ENCODE measurements around the gene BCS1L. TPM values are rescaled to one million over a fixed set of nuclear protein-coding genes. Genes with fewer than 3 reads are reported as not detected.

Gene BCS1L
- total and polyA plus RNA-seq, 9 of the 15 experiments (the other 6 are each of a cell fraction or from before 2014, with no cell fraction given) = 37.6 to 103 (median 56.7) TPM

DNA sequence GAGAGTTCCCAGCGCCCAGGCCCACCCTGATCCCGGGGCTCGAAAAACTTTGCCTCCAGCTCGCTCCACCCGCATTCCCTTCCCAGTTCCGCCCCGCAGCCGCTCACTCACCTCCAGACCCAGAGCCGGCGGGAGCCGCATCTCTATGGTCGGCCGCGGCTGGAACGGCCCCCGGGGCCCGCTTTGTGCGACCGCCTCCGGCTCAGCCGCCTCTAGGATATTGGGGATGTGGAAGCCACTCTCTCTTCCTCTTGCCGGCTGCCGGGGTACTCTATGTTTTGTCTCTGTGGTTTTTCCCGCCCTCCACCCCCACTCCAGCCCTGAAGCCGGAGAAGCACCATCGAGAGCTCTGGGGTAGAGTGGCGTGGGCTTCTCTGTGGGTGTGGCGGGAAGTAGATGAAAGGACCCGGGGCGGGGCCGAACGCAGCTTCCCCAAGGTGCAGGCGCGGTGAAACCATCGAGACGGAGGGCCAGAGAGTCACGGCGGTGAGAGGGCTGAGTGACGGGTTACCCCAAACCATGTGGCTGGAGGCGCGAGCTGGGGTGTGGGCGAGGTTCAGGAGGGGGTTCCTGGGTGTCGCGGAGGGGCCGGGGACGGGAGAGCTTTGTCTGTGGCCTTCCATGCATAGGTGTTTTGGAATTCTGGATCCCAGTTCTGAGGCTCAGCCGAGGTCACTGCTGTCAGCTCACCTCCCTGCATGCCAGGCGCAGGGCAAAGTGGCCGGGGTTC lies at the start of gene BCS1L, which contains the start of gene ZNF142 (continued):
- TF ChIP-seq, protein P1, sequence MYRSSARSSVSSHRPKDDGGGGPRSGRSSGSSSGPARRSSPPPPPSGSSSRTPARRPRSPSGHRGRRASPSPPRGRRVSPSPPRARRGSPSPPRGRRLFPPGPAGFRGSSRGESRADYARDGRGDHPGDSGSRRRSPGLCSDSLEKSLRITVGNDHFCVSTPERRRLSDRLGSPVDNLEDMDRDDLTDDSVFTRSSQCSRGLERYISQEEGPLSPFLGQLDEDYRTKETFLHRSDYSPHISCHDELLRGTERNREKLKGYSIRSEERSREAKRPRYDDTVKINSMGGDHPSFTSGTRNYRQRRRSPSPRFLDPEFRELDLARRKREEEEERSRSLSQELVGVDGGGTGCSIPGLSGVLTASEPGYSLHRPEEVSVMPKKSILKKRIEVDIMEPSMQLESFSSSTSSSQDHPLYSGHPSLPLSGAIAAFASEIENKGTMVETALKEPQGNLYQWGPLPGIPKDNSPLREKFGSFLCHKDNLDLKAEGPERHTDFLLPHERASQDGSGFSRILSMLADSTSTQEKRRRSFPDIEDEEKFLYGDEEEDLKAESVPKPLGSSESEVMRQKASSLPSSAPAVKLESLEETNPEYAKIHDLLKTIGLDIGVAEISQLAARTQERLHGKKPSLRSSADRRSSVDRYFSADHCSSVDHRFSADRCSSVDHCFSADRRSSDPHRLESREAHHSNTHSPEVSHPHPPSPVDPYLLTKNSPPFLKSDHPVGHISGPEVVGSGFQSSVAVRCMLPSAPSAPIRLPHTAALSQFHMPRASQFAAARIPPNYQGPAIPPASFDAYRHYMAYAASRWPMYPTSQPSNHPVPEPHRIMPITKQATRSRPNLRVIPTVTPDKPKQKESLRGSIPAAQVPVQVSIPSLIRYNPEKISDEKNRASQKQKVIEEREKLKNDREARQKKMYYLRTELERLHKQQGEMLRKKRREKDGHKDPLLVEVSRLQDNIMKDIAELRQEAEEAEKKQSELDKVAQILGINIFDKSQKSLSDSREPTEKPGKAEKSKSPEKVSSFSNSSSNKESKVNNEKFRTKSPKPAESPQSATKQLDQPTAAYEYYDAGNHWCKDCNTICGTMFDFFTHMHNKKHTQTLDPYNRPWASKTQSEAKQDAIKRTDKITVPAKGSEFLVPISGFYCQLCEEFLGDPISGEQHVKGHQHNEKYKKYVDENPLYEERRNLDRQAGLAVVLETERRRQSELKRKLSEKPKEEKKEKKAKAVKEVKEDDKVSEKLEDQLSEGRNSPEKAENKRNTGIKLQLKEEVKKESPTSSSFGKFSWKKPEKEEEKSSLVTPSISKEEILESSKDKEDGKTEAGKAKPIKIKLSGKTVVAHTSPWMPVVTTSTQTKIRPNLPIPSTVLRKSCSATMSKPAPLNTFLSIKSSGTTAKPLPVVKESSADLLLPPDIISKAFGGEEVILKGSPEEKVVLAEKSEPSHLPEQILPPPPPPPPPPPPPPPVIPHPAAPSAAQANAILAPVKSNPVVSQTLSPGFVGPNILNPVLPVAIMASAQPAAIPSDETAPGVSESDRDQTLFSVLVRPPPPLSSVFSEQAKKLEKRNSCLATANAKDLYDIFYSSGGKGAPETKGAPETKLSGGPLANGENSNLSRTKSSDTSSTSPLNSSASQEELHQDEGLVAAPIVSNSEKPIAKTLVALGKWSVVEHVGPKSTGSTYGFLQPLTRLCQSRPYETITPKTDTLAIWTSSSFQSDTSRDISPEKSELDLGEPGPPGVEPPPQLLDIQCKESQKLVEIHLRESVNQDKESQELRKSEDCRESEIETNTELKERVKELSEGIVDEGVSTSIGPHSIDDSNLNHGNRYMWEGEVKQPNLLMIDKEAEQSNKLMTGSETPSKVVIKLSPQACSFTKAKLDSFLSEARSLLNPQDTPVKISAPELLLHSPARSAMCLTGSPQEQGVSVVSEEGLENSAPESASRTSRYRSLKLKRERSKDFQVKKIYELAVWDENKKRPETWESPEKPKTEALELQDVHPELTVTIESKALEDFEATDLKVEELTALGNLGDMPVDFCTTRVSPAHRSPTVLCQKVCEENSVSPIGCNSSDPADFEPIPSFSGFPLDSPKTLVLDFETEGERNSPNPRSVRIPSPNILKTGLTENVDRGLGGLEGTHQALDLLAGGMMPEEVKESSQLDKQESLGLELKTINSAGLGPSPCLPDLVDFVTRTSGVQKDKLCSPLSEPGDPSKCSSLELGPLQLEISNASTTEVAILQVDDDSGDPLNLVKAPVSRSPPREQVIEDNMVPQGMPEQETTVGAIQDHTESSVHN (IDR thresholded peaks at IDR 0.05; ENCODE audit: borderline replicate concordance in 1 of 2, low read depth in 1 of 2) = no peak
- TF ChIP-seq RBM39 (optimal IDR thresholded peaks at IDR 0.05; ENCODE audit: low read depth, low read length) (no peak), GATAD2A (IDR thresholded peaks at IDR 0.05) (no peak), SRSF7 (optimal IDR thresholded peaks at IDR 0.05; ENCODE audit: low read depth, low read length) (no peak), CBX2 (IDR thresholded peaks at IDR 0.05; ENCODE audit: insufficient read depth, low read length, poor library complexity, severe bottlenecking) (no peak)
- TF ChIP-seq, protein P2, sequence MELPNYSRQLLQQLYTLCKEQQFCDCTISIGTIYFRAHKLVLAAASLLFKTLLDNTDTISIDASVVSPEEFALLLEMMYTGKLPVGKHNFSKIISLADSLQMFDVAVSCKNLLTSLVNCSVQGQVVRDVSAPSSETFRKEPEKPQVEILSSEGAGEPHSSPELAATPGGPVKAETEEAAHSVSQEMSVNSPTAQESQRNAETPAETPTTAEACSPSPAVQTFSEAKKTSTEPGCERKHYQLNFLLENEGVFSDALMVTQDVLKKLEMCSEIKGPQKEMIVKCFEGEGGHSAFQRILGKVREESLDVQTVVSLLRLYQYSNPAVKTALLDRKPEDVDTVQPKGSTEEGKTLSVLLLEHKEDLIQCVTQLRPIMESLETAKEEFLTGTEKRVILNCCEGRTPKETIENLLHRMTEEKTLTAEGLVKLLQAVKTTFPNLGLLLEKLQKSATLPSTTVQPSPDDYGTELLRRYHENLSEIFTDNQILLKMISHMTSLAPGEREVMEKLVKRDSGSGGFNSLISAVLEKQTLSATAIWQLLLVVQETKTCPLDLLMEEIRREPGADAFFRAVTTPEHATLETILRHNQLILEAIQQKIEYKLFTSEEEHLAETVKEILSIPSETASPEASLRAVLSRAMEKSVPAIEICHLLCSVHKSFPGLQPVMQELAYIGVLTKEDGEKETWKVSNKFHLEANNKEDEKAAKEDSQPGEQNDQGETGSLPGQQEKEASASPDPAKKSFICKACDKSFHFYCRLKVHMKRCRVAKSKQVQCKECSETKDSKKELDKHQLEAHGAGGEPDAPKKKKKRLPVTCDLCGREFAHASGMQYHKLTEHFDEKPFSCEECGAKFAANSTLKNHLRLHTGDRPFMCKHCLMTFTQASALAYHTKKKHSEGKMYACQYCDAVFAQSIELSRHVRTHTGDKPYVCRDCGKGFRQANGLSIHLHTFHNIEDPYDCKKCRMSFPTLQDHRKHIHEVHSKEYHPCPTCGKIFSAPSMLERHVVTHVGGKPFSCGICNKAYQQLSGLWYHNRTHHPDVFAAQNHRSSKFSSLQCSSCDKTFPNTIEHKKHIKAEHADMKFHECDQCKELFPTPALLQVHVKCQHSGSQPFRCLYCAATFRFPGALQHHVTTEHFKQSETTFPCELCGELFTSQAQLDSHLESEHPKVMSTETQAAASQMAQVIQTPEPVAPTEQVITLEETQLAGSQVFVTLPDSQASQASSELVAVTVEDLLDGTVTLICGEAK (IDR thresholded peaks at IDR 0.05) = peak; percentile 72
- TF ChIP-seq, protein P2 (CRISPR knock-in tag; IDR thresholded peaks at IDR 0.05) = no peak
- TF ChIP-seq, protein P3, sequence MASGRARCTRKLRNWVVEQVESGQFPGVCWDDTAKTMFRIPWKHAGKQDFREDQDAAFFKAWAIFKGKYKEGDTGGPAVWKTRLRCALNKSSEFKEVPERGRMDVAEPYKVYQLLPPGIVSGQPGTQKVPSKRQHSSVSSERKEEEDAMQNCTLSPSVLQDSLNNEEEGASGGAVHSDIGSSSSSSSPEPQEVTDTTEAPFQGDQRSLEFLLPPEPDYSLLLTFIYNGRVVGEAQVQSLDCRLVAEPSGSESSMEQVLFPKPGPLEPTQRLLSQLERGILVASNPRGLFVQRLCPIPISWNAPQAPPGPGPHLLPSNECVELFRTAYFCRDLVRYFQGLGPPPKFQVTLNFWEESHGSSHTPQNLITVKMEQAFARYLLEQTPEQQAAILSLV (tag; IDR thresholded peaks at IDR 0.05) = no peak

Data from K562 (cell line).